ENCODE results near the gene CERK. TPM values are rescaled to one million over a fixed set of nuclear protein-coding genes. Genes with fewer than 3 reads are reported as not detected.

CERK gene
- total and polyA plus RNA-seq, 2 of the 13 experiments (the other 11 are each of a cell fraction or from before 2014, with no cell fraction given) = 40.3 to 41.9 TPM

DNA sequence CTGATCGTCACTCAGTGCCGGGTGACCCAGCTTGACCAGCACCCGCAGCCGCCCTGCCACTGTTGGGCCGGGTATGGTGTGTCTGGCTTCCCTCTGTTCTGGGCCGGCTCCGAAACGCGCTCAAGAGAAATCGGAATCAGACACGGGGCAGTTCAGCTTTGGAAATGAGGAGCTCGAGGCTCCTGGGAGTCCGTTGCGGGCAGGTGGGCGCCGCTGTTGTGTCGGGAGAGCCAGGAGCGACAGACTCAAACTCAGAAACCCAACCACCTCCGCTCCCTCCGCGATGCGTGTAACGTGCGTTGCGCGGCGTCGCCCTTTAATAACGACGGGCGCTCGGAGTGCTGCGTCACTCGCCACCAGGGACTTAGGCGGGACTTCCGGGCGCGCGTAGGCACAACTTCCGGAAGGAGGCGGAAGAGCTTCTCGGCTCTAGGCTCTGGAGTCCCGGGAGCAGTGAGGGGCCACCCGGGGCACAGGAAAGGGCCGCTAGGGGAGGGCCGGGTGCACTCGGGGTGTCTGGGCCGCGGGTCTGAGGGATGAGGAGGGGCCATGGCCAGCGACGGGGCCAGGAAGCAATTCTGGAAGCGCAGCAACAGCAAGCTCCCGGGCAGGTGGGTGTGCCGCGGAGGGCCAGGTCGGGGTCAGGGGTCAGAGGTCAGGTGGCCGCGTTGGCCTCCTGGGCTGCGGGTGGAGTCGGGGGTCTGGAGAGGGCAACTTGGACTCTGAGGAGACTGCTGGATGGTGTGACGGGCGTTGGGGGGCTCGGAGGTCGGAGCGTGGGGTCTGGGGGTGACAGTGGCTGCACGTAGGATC, 24.4 kb upstream of the CERK start, which contains the start of gene TBC1D22A (continued):
- TF ChIP-seq ZNF841 (CRISPR knock-in tag; IDR thresholded peaks at IDR 0.05; ENCODE audit: borderline replicate concordance) = no peak
- TF ChIP-seq, protein P1, sequence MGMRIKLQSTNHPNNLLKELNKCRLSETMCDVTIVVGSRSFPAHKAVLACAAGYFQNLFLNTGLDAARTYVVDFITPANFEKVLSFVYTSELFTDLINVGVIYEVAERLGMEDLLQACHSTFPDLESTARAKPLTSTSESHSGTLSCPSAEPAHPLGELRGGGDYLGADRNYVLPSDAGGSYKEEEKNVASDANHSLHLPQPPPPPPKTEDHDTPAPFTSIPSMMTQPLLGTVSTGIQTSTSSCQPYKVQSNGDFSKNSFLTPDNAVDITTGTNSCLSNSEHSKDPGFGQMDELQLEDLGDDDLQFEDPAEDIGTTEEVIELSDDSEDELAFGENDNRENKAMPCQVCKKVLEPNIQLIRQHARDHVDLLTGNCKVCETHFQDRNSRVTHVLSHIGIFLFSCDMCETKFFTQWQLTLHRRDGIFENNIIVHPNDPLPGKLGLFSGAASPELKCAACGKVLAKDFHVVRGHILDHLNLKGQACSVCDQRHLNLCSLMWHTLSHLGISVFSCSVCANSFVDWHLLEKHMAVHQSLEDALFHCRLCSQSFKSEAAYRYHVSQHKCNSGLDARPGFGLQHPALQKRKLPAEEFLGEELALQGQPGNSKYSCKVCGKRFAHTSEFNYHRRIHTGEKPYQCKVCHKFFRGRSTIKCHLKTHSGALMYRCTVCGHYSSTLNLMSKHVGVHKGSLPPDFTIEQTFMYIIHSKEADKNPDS (CRISPR knock-in tag; IDR thresholded peaks at IDR 0.05) = no peak
- TF ChIP-seq ZNF773 (CRISPR knock-in tag; IDR thresholded peaks at IDR 0.05; ENCODE audit: borderline replicate concordance) = 0 out of 2 replicates have a peak, but pooled peaks have one; percentile 59
- TF ChIP-seq ZNF354B (CRISPR knock-in tag; IDR thresholded peaks at IDR 0.05) = no peak
- peak; percentile 66; the same call in 1 of the 2 replicates for TF ChIP-seq ZNF614 (CRISPR knock-in tag; IDR thresholded peaks at IDR 0.05; ENCODE audit: borderline replicate concordance)
- TF ChIP-seq SETDB1 (CRISPR knock-in tag; IDR thresholded peaks at IDR 0.05; ENCODE audit: borderline replicate concordance) = no peak
- TF ChIP-seq ZNF547 (CRISPR knock-in tag; IDR thresholded peaks at IDR 0.05) = peak; percentile 89
- TF ChIP-seq SRY (CRISPR knock-in tag; IDR thresholded peaks at IDR 0.05) = 0 out of 2 replicates have a peak, but pooled peaks have one; percentile 11
- no peak; the same call in 1 of the 2 replicates for TF ChIP-seq JUNB (CRISPR knock-in tag; IDR thresholded peaks at IDR 0.05; ENCODE audit: borderline replicate concordance)
- TF ChIP-seq, protein P2, sequence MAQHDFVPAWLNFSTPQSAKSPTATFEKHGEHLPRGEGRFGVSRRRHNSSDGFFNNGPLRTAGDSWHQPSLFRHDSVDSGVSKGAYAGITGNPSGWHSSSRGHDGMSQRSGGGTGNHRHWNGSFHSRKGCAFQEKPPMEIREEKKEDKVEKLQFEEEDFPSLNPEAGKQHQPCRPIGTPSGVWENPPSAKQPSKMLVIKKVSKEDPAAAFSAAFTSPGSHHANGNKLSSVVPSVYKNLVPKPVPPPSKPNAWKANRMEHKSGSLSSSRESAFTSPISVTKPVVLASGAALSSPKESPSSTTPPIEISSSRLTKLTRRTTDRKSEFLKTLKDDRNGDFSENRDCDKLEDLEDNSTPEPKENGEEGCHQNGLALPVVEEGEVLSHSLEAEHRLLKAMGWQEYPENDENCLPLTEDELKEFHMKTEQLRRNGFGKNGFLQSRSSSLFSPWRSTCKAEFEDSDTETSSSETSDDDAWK (CRISPR knock-in tag; IDR thresholded peaks at IDR 0.05) = no peak
- peak; percentile 50; the same call in 1 of the 2 replicates for TF ChIP-seq ZNF333 (CRISPR knock-in tag; IDR thresholded peaks at IDR 0.05; ENCODE audit: borderline replicate concordance)
- TF ChIP-seq ZNF33A (CRISPR knock-in tag; IDR thresholded peaks at IDR 0.05; ENCODE audit: borderline replicate concordance) = no peak
- TF ChIP-seq DNMT1 (CRISPR knock-in tag; IDR thresholded peaks at IDR 0.05) = no peak
- TF ChIP-seq, protein P3, sequence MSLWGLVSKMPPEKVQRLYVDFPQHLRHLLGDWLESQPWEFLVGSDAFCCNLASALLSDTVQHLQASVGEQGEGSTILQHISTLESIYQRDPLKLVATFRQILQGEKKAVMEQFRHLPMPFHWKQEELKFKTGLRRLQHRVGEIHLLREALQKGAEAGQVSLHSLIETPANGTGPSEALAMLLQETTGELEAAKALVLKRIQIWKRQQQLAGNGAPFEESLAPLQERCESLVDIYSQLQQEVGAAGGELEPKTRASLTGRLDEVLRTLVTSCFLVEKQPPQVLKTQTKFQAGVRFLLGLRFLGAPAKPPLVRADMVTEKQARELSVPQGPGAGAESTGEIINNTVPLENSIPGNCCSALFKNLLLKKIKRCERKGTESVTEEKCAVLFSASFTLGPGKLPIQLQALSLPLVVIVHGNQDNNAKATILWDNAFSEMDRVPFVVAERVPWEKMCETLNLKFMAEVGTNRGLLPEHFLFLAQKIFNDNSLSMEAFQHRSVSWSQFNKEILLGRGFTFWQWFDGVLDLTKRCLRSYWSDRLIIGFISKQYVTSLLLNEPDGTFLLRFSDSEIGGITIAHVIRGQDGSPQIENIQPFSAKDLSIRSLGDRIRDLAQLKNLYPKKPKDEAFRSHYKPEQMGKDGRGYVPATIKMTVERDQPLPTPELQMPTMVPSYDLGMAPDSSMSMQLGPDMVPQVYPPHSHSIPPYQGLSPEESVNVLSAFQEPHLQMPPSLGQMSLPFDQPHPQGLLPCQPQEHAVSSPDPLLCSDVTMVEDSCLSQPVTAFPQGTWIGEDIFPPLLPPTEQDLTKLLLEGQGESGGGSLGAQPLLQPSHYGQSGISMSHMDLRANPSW (CRISPR knock-in tag; IDR thresholded peaks at IDR 0.05; ENCODE audit: borderline replicate concordance) = peak; percentile 44; the same call in 1 of the 2 replicates
- TF ChIP-seq SKI (IDR thresholded peaks at IDR 0.05; ENCODE audit: partially characterized antibody) = peak; percentile 53
- no peak; the same call in 1 of the 2 replicates for TF ChIP-seq ZNF790 (CRISPR knock-in tag; IDR thresholded peaks at IDR 0.05; ENCODE audit: borderline replicate concordance)
- peak; percentile 95 for TF ChIP-seq KDM5A (IDR thresholded peaks at IDR 0.05; ENCODE audit: borderline replicate concordance, low read length)

All from HepG2 (cell line).